Adrenal gland (tissue), 12 donors: ENCODE data around the gene CHST11. TPM values are rescaled to one million over a fixed set of nuclear protein-coding genes. Genes with fewer than 3 reads are reported as not detected.
A peak's percentile ranks its signal among the peaks of the same experiment; 100 is the strongest.

Experiments used
- DNase-seq, 7 donors: peaks; one replicate each; pipeline ENCODE4 v3.0.0-alpha.2; 2019 to 2020
- H3K27ac ChIP-seq, 5 donors: fragments of 200-600 bp; sonication (generic) in 4 of 5; 1 replicate in 3 of 5; 2 replicates in 2 of 5; pipeline versions ENCODE4 v1.5.1 to v1.8.0; 2016 to 2020; ENCODE audit warnings: mild to moderate bottlenecking in 1 of 5
- H3K27me3 ChIP-seq: fragments of 200-600 bp; 2 replicates; pipeline ENCODE4 v1.8.0; 2021
- H3K36me3 ChIP-seq, 2 donors: fragments of 200-600 bp; replicated peaks in 1 of 2; 1 replicate in 1 of 2; 2 replicates in 1 of 2; pipeline versions ENCODE4 v1.5.1 to v1.8.0; 2018 to 2022
- H3K4me1 ChIP-seq, 2 donors: fragments of 200-600 bp; replicated peaks in 1 of 2; 1 replicate in 1 of 2; 2 replicates in 1 of 2; pipeline versions ENCODE4 v1.5.1 to v1.8.0; 2018 to 2021
- H3K4me3 ChIP-seq, 4 donors: fragments of 200-600 bp; sonication (generic) in 3 of 4; one replicate each; pipeline ENCODE4 v1.5.1; 2016 to 2018
- H3K9me3 ChIP-seq, 3 donors: fragments of 200-600 bp; sonication (generic) in 1 of 3; replicated peaks in 1 of 3; 1 replicate in 2 of 3; 2 replicates in 1 of 3; pipeline versions ENCODE4 v1.5.1 to v1.8.0; 2016 to 2021
- POLR2A ChIP-seq, 2 donors: fragments of 450-650 bp; IDR thresholded peaks; one replicate each; pipeline ENCODE4 v1.6.1; 2017; ENCODE audit warnings: antibody characterized with exemption in 2 of 2, mild to moderate bottlenecking in 2 of 2, moderate library complexity in 1 of 2
- WGBS, 4 donors: extraction: QIAGEN DNeasy Blood & Tissue Kit in 2 of 4; methylation state at CpG; one replicate each; pipeline versions ENCODE4 v1.1.5 to v1.1.7; 2013 to 2017; 5-methylcytosine and 5-hydroxymethylcytosine counted together
- intact Hi-C, 2 donors: fragments of 100-400 bp; cut with DNase I; formaldehyde crosslinking; loops; one replicate each; pipeline versions ENCODE4 v1.14.1 to v1.15.0; 2022 to 2023
- polyA plus RNA-seq, 3 donors: library from polyadenylated mRNA; stranded (reverse); fragments of 200-250 nt in 2 of 3; fragments of 350-450 nt in 1 of 3; fragmentation: Illumina TruSeq in 1 of 3; extraction: RNeasy Lipid Tissue Mini Kit (QIAGEN cat#74804) in 1 of 3; gene quantifications; one replicate each; pipeline ENCODE4 v1.2.3, GENCODE V29; 2013 to 2014
- total RNA-seq, 9 donors: library from RNA; depleted of rRNA in 4 of 9; stranded (reverse); fragments of >200 nt in 4 of 9; fragments of 120-200 nt in 1 of 9; fragmentation: NEBNext Ultra II Directional in 1 of 9; extraction: Animal tissue kit (Norgen Biotek cat#: 25700) in 1 of 9; gene quantifications; one replicate each; pipeline versions ENCODE4 v1.1.0 to v1.2.4, GENCODE V29; 2013 to 2023
- TF ChIP-seq, protein P1 (sequence below), 6 experiments: fragments of 450-650 bp in 4 of 6; fragments of 200-600 bp in 2 of 6; sonication (generic) in 1 of 6; IDR thresholded peaks; 1 replicate in 5 of 6; 2 replicates in 1 of 6; pipeline versions ENCODE4 v1.5.1 to v1.8.0; 2016 to 2021; ENCODE audit warnings: antibody characterized with exemption in 6 of 6, mild to moderate bottlenecking in 2 of 6, moderate library complexity in 1 of 6
- donor health status: healthy with polysubstance abuse.
- donor health status: Bipolar disorder and iron deficiency.
- donor health status: DM: yes; HTN: yes; CAD: no.
- donor health status: DM: no; HTN: no; CAD: no.
- donor health status: DM: no; HTN: no; CAD: no.
- donor health status: DM: yes; HTN: yes; CAD: no.

Gene CHST11
- total and polyA plus RNA-seq, 12 donors = 6.2 to 95.1 (median 29.8) TPM

DNA sequence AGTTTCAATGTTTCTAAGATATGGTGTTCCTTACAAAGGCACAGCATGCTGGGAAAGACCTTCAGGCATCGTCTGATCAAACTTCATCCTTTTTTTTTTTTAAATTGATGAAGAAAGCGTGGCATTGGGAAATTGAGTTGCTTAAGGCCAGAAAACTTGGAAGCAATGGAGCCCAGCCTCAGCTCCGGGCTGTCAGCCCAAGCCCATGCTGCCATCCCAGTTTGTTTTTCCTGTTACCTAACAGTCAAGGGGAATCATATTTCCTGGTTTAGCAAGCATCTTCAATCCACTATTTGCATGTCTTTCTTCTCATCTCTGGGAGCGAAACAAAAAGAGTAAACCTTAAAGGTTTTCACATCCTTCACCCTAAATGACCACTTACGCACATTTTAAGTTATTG lies 200.2 kb downstream of the CHST11 start:
- intact Hi-C loops = loop anchor here in 1 of 2 donors (10.0 kb wide), 1 partner anchor 192 kb away; no protein-coding TSS in a partner anchor

DNA sequence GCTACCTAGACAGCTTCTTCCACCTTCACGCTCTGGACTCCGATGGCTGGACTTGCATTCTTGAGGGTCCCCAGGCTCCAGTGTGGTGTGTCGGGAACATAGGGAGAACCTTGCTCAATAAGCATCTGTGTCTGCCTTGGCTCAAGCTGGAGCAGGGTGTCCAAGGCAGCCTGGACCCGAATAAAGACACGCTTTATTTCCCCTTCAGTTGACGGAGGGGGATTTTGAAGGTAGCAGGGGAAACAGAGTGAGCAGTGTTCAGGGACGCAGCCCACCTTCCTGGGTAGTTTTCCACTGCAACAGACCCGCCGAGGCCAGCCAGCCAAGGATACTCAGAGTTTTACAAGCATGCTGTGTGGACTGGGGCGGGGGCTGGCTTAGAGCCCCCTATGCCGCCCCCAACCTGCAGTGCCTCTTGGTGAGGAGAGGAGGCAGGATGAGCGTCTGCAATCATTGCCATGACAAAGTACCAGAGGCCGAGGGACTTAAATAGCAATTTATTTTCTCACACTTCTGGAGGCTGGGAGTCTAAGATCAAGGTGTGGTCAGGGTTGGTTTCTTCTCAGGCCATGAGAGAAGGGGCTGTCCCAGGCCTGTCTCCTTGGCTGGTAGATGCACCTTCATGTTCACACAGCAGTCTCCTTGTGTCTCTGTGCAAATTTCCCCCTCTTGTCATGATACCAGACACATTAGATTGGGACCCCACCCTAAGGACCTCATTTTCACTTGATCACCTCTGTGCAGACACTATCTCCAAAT lies 201.2 kb downstream of the CHST11 start:
- Histone ChIP-seq H3K4me3 (no peak overlapping the region), H3K4me1 (peaks cover 0 to 22% of the 10 kb centered on the region in 2 donors), H3K27me3 (no peaks in the 10 kb centered on the region), H3K27ac (no peak overlapping the region), H3K9me3 (no peaks in the 10 kb centered on the region), H3K36me3 (no peaks in the 10 kb centered on the region)
- no peak for TF ChIP-seq POLR2A (IDR thresholded peaks at IDR 0.05)
- TF ChIP-seq, protein P1, sequence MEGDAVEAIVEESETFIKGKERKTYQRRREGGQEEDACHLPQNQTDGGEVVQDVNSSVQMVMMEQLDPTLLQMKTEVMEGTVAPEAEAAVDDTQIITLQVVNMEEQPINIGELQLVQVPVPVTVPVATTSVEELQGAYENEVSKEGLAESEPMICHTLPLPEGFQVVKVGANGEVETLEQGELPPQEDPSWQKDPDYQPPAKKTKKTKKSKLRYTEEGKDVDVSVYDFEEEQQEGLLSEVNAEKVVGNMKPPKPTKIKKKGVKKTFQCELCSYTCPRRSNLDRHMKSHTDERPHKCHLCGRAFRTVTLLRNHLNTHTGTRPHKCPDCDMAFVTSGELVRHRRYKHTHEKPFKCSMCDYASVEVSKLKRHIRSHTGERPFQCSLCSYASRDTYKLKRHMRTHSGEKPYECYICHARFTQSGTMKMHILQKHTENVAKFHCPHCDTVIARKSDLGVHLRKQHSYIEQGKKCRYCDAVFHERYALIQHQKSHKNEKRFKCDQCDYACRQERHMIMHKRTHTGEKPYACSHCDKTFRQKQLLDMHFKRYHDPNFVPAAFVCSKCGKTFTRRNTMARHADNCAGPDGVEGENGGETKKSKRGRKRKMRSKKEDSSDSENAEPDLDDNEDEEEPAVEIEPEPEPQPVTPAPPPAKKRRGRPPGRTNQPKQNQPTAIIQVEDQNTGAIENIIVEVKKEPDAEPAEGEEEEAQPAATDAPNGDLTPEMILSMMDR (IDR thresholded peaks at IDR 0.05) = no peak
- intact Hi-C loops = loop anchor here in 1 of 2 donors (10.0 kb wide), 1 partner anchor 193 kb away; no protein-coding TSS in a partner anchor
- 85 to 92% (median 90%) methylated on average over 13 of the region's 13 CpGs for WGBS, 4 donors
- no peak for DNase-seq

More for the DNA sequence above, 200.2 kb downstream of the CHST11 start:
- Histone ChIP-seq H3K9me3 (no peaks in the 10 kb centered on the region), H3K27me3 (no peaks in the 10 kb centered on the region), H3K4me3 (no peak overlapping the region), H3K36me3 (no peaks in the 10 kb centered on the region), H3K27ac (no peak overlapping the region), H3K4me1 (peaks cover 0 to 12% of the 10 kb centered on the region in 2 donors)
- peak in 6 of 7 donors; percentile 42 to 76 (median 52) for DNase-seq
- TF ChIP-seq POLR2A (IDR thresholded peaks at IDR 0.05) = no peak
- TF ChIP-seq, protein P1 (IDR thresholded peaks at IDR 0.05) = no peak
- 51 to 60% (median 55%) methylated on average over 5 of the region's 5 CpGs for WGBS, 4 donors

DNA sequence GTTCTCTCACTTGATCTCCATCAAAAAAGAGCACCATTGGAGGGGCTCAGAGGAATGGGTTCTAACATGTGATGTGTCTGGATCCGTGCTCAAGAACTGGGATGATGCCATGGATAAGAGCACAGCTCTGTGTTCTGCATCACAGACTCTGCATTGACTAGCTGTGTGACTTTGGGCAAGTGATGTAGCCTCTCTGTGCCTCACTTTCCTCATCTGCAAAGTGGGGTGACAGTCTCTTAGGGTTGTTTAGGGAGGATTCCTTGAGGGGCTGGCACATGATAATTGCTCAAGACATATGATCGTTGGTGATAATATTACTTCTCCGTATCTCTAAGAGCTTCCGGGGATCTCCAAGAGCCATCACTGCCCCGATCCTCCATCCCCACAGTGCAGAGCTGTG lies 202.3 kb downstream of the CHST11 start:
- Histone ChIP-seq H3K9me3 (no peaks in the 10 kb centered on the region), H3K36me3 (no peaks in the 10 kb centered on the region), H3K27me3 (no peaks in the 10 kb centered on the region), H3K4me1 (peaks cover 0 to 23% of the 10 kb centered on the region in 2 donors), H3K27ac (no peak overlapping the region), H3K4me3 (no peak overlapping the region)
- intact Hi-C loops = loop anchor here in 1 of 2 donors (10.0 kb wide), 1 partner anchor 194 kb away; no protein-coding TSS in a partner anchor
- DNase-seq = no peak
- WGBS, 4 donors = 93 to 99% (median 97%) methylated on average over 5 of the region's 5 CpGs
- no peak for TF ChIP-seq POLR2A (IDR thresholded peaks at IDR 0.05)
- TF ChIP-seq, protein P1 (IDR thresholded peaks at IDR 0.05) = no peak

DNA sequence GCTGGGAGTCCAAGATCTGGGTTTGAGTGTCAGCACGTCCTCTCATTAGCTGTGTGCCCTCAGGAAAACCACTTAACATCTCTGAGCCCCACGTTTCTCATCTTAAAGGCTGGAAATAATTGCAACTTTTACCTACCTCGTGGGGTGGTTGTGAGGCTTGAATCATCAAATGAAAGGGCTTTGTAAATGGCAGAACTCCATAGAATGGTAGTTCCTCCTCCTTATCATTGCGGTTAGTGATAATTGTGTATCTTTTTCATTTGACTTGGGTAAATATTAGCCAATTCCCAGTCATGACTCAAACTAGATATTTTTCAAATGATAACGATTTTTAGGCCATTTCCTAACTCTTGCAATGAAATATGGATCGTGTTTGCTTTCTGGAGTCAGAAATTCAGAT lies 205.5 kb downstream of the CHST11 start:
- H3K9me3 ChIP-seq = no peaks in the 10 kb centered on the region
- H3K4me1 ChIP-seq = peaks cover 6 to 22% of the 10 kb centered on the region in 2 donors
- no peak for TF ChIP-seq POLR2A (IDR thresholded peaks at IDR 0.05)
- TF ChIP-seq, protein P1 (IDR thresholded peaks at IDR 0.05) = no peak
- H3K36me3 ChIP-seq = no peaks in the 10 kb centered on the region
- intact Hi-C loops = no loop called here
- 45 to 56% (median 55%) methylated on average over 6 of the region's 6 CpGs for WGBS, 4 donors
- no peaks in the 10 kb centered on the region for H3K27me3 ChIP-seq
- DNase-seq = no peak
- no peak overlapping the region for H3K27ac ChIP-seq
- H3K4me3 ChIP-seq = no peak overlapping the region
